Activated CD8-positive, alpha-beta memory T cell treated with anti-CD3 and anti-CD28 coated beads for 1 hour (primary cell): ENCODE results near the gene MAP7D1.

Source experiments
- DNase-seq, 2 donors: peaks; one replicate each; pipeline ENCODE4 v3.0.0-alpha.2; 2020; ENCODE audit warnings: low read depth in 1 of 2; ENCODE audit errors: extremely low read depth in 1 of 2

The MAP7D1 gene

GRCh38 chr1:36126797-36127500 lies 29.0 kb upstream of the MAP7D1 start:
- no peak for DNase-seq

DNA sequence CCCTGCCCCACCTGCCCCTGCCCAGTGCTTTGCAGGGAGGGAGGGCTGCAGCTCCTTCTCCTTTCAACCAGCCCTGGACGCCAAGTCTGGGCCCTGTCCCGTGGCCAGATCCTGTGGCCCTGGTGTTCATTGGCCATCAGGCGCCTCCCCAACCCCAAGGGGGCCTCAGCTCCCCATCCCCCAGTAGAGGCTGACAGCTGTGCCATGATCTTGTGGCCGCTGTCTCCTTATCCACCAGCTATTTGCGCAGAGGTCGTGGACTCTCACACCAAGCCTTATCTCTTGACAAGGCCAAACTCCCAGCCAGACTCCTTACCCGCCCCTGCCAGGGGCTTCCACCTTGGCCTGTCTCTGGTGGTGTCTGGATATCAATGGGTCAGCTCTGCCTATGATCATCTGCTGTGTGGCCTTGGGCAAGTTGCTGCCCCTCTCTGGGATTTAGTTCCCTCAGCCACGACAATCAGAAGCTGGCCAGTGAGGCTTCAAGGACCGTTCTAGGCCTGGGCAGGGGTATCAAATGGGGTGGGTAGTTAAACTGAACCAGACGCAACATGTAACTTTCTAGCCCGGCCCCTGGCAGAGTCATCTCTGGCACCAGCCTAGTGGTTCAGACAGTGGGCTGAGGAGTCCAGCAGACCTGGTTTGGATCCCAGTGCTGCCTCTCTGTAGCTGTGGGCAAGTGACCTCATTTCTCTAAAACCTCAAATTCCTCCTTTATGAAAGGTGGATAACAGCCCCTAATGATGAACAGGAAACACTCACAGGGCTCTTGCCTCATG lies 27.6 kb upstream of the MAP7D1 start:
- DNase-seq: no peak

- no peak for DNase-seq
Measured at GRCh38 chr1:36128905-36129206, 27.1 kb upstream of the MAP7D1 start.

GRCh38 chr1:36132029-36132428 lies 23.9 kb upstream of the MAP7D1 start:
- no peak for DNase-seq

DNA sequence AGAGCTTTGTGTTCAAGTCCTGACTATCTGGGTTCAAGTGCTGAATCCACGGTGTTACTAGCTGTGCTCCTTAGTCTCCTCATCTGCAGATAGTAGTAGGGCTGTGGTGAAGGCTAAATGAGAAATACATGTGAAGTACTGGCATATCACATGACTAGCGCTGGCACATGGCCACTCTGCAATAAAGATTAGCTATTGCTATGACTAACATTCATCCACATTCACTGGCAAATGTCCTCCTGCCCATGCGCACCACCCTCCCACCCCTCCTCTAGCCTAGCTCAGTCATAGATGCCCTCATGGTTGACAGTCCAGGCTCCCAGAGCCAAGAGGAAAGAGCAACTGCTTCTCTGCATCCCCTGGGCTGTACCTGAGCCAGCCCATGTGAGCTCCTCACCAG lies 22.5 kb upstream of the MAP7D1 start:
- no peak for DNase-seq

DNA sequence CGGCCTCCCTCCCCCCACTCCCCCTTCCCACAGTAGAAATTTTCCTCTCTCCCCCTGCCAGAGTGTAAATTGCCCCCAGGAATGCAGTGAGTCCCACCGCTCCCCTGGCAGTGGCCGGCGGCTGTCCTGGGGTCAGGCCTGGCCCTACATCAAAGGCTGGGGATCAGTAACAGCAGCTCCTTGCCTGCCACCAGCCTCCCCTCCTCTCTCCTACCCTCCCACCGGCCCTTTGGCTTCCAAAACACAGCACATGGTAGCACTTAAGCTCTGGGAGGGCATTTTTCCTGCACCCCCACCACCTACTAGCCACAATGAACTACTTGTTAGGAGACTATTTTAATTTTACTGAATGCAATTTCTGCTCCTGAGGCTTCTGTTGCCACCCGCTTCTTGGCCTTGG lies 21.9 kb upstream of the MAP7D1 start:
- DNase-seq: no peak

DNA sequence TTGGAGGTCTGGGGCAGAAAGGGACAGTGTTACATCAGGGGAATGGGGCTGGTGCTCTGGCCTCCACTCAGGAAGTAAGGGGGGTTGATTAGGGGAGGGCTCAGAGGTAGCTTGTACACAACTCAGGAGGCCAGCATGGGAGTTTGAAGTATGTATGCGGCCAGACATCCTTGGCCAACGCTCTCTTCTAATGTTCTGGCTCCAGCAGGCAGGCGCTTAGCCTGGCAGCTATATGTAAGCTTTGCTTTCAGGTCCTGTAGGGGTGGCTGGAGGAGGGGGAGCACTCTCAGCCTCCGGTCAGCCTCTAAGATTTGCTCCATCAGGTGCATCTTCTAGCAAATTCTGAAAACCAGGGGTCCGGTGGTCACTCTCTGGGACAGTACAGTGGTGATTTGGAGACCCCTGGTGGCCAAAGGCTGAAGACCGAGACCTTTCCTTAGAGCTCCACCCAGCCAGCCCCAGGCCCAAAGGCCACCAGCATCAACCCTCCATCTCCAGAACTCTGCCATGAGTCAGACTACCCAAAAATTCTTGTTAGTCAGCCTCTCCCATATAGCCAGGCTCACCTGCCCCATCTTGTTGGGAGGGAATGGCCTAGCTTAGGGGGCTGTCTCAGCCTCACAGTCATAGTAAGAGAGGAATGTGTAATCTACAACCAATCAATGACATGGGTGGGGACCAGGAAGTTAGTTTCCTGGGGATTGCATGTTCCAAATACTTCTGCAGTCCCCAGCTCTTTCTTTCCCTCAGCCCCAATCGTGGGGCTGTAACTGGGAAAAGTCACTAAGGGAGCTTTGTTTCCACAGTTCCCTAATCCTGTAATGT lies 21.2 kb upstream of the MAP7D1 start:
- no peak for DNase-seq

GRCh38 chr1:36135330-36135667 lies 20.7 kb upstream of the MAP7D1 start:
- no peak for DNase-seq

DNA sequence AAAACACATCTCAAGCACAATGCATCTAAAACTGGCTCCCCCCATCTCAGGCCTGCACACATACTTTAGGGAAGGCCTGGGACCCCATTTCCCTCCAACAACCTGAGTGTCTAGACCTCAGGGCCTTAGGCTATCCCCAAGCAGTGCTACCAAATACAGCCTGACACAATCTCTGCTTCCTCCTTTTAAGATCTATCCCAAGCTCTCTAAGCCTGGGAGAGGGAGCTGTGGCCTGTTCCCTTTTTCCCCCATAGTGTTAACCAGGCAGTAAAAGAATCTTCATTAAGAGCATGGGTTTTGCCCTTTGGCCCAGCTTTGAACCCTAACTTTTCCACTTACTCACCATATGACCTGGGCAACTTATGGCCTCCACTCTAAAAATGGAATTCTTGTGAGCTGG lies 20.2 kb upstream of the MAP7D1 start:
- DNase-seq: no peak

DNA sequence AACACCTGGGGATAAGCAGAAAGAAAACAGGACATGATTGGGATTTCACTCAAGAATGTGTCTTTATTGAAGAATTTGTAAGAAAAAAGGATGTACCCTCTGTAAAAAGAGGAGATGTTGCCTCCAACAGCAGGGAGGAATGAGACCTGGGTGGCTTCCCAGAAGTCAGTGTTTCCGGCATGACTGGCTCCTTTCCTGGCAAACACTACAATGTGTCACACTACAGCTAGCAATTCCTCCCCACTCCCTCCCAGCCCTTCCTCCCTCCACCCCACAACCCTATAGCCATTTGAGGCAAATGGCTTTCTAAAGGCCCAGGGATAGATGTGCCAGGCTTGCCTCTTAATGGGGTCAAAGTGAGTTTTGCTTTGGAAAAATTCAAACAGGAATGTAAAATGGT lies 19.4 kb upstream of the MAP7D1 start:
- no peak for DNase-seq

GRCh38 chr1:36137226-36137625 lies 18.7 kb upstream of the MAP7D1 start:
- DNase-seq: no peak

DNA sequence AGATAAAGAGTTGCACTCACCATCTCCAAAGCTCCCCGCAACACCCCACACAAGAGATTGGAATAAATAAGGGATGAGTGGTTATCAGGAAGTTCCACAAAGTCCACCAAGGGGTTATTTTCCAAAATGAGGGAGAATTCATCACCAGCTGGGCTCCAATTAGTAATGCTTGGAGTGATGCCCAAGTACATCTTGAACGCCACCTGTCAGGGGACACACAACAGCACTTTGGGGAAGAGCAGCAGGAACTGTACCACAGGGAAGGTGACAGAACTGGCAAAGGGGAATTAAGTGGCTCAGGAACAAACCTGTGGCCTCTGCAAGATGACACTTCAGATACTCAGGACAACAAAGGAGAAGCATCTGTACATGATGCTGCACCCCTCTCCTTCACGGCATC lies 18.2 kb upstream of the MAP7D1 start:
- no peak for DNase-seq

GRCh38 chr1:36139521-36139920 lies 16.4 kb upstream of the MAP7D1 start:
- no peak for DNase-seq

GRCh38 chr1:36142121-36142520 lies 13.8 kb upstream of the MAP7D1 start:
- DNase-seq: no peak

DNA sequence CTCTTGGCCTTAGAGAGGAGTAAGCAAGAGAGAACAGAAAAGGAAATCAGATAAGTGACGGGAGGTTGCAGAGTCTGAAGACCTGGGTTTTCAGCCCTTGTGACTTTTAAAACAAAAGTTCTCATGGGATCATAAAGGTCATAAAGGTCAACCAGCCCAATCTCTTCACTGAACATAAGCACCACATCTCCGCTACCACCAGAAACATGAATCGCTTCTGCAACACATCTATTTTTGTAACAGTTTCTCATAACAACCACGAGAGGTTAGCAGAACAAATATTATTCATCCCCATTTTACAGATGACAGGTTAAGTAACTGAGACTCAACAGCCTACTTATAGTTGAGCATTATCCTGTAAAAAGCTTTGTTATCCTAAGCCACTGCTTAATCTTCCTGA lies 12.5 kb upstream of the MAP7D1 start:
- DNase-seq: no peak

- no peak for DNase-seq
Measured at GRCh38 chr1:36144413-36144812, 11.5 kb upstream of the MAP7D1 start.

DNA sequence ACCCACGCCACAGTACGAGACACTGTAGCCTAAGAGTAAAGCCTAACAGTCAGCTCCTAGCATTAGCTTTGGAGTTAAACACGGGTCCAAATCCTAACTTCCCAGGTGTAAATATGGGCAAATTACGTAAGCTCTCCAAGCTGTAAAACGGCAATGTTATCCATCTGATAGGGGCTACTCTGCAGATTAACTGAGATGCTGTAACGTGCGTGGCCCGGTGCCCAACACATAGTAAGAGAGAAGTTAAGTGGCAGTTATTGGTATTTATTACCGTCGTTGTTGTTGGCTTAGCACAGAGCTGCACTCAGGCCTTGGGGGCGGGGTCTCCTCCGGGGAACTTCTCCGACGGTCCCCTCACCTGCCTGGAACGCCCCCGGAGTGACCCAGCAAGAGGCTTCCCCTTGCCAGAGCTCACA lies 7.1 kb upstream of the MAP7D1 start:
- DNase-seq: no peak

- DNase-seq: peak; percentile 97 to 99
Measured at GRCh38 chr1:36149237-36149972, 6.6 kb upstream of the MAP7D1 start, which contains the start of gene TRAPPC3. TRAPPC3 (minus strand) TSS chr1:36149486; CDS start chr1:36149378, 108 bp downstream.

- DNase-seq: no peak
Measured at GRCh38 chr1:36149973-36150295, 6.0 kb upstream of the MAP7D1 start.

DNA sequence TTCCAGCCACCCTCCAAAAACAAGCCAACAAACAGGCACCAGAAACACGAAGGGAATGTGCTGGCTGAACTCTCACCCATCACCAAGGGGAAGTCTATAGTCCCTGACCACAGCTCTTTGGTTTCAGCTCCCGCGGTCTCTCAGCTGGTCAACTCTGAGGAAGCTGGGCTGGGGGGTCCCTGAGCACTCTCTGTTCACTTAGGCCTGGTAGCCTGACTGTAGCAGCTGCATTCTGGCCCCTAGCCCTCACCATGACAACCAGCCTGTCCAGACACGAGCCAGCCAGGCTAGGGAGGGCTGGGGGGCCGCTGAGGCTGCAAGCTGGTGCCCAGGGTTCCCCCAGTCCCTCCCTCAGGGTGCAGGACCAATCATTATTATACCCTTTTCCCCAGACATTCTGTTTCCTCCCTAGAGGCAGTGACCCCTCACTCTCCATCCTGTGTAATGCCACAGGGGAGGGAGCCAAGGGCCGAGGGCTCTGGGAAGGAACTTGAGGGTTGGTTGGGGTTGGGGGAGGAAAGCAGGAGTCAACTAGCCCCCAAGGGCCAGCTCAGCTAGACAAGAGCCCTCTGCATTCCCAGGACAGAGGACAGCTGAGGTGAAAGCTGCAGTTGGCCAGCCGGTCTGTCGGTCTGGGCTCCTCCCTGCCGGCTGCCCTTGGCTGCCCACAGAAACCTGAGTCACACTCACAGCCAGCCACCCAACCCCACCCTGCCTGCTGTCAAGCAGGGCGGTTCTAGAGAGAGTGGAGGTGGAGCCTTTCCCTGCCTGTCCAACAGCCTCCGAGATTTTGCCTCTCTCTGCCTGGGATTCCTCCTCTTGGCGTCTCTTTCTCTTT lies 5.4 kb upstream of the MAP7D1 start:
- peak in 1 of 2 donors; percentile 55 for DNase-seq
